Stimulated activated naive CD8-positive, alpha-beta T cell treated with anti-CD3 and anti-CD28 coated beads, Interleukin-15, Interleukin-2, amounts not matched to agents 100 U/mL and 50 U/mL, for 24 hours (primary cell): Measurements from ENCODE around the gene AOC1.
"Not testable (repeated sequence)": the region's sequence is repeated elsewhere in the genome, so short reads cannot be mapped to it uniquely, and the experiment has no call there.

ENCODE experiments used
- ATAC-seq: fragments of 150-1000 bp; cut with Tn5 transposase; one replicate; pipeline ENCODE4 v1.10.0; 2021
- DNase-seq: peaks from one replicate; pipeline ENCODE4 v3.0.0; 2021

The AOC1 gene

GRCh38 chr7:150897502-150898474 is 45.5 kb downstream of the AOC1 start:
- peak; percentile 90 for ATAC-seq
- DNase-seq, result peak; percentile 57

DNA sequence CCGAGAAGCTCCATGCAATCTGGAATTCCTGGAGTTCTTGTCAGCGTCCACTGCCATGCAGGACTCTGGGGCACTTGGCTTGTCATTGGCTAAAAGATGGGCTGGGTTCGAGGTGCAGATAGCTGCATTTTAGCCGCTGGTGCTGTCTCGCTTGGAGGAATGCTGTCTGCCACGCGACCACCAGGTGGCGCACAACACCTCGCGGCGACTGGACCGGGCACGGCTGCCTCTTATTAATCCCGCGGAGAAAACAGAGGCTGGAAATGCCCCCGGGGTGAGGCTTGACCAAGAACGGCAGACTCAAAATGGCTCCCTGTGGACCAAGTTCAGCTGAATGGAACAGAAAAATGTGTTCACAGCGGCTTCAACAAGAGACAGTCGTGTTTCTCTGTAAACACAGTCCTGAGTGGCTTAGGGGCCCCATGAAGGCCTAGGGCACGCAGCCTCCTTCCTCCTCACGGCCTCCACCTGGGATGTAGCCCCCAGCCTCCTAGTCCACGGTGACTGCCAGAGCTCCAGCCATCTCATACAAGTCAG is 46.2 kb downstream of the AOC1 start:
- ATAC-seq, result peak; percentile 70

GRCh38 chr7:150900675-150901074 is 48.4 kb downstream of the AOC1 start:
- DNase-seq, result no peak
- no peak for ATAC-seq

More for the DNA sequence above, 46.2 kb downstream of the AOC1 start:
- DNase-seq, result peak; percentile 83

DNA sequence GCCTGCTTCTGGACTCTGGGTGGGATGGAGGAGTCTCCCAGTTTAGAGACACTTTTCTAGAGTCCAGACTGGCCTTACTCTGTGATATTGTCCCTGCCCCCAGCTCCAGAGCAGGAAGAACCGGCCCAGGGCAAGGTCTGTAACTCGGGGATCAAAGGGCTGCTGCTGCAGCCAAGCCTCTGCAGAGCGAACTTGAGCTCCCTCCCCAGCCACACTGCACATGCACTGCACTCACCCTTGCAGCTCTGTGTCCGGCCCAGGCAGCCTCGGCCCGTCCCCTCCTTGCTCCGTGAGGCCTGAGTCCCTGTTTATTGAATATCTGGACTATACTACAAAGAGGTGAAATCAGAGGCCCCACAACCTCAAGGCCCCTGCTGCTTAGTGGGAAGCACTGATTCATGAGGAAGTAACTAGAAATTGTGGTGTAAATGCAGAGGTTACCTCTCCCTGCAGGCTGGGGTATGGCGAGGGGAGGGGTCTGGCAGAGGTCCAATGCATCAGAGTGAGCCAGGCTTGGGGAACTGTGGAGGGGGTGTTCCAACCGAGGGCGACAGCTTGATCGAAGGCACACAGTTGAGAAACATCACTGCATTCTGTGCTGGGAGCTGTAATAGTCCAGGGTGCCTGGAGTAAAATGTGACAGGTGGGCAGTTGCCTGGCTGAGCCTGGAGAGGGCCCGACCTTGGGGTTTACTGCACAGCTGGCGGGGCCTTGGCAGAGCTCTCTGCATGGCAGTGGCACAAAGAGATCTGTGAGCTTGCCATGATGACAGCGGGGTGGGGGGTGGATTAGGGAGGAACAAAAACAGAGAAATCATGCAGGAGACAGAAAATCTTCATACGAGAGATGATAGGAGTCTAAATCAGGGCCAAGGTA is 49.1 kb downstream of the AOC1 start:
- DNase-seq (no peak), ATAC-seq (no peak)

DNA sequence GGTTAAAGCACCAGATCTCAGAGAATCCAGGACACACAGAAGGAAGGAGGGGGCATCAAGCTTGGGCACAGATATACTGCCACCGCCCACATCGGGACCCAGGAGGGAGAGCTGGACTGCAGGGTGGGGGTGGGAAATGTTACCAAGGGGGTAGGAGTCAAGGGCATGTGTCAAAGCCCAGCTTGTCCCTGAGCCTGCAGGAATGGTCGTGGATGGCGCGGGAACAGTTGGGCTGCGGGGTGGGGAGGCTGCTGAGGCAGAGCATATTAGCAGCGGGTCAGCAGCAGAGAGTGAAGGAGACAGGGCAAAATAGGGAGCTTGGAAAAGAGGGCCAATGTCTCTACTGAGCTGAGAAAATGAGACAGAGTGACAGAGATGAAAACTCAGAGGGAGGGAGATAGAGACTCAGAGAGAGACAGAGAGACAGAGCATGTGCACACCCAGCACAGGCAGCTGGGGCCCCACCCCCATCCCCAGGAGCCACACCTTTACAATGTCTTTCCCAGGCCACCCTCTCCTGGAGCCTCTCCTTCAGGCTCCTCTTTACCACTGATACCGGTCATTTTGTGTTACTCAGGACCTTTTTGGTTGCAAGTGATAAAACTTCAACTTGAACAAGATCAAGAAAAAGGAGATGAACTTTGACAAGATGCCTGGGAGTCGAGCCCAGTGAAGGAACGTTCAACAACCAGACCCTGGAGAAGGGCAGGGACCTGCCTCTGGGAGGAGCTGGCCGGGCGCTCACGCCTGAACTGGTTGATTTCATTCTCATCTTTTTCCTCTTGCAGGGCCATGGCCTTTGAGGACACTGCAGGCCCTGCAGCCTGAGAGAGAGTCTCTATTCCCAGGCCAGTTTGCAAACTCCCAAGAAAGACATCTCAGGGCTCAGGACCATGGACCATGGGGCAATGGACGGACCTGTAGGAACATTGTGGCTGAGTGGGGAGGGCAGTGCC is 50.0 kb downstream of the AOC1 start:
- DNase-seq (no peak), ATAC-seq (no peak)

DNA sequence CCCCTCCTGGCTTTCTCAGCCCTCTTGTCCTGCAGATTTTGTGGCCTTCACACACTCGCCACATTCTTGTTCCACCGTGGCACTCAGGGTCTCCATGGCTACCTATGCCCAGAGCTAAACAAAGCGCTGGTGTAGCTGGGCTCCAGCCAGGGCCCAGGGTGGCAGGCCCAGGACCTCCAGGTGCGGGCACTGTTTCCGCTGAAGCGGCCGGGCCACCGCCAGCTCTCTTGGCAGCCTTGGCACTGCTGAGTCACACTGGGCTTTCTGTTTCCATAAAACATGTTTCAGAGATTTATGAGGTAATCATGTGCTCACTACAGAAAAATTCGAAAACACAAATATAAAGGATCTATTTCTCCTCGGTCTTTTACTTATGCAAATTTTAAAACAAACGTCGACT is 51.3 kb downstream of the AOC1 start:
- ATAC-seq, result peak; percentile 55
- no peak for DNase-seq

DNA sequence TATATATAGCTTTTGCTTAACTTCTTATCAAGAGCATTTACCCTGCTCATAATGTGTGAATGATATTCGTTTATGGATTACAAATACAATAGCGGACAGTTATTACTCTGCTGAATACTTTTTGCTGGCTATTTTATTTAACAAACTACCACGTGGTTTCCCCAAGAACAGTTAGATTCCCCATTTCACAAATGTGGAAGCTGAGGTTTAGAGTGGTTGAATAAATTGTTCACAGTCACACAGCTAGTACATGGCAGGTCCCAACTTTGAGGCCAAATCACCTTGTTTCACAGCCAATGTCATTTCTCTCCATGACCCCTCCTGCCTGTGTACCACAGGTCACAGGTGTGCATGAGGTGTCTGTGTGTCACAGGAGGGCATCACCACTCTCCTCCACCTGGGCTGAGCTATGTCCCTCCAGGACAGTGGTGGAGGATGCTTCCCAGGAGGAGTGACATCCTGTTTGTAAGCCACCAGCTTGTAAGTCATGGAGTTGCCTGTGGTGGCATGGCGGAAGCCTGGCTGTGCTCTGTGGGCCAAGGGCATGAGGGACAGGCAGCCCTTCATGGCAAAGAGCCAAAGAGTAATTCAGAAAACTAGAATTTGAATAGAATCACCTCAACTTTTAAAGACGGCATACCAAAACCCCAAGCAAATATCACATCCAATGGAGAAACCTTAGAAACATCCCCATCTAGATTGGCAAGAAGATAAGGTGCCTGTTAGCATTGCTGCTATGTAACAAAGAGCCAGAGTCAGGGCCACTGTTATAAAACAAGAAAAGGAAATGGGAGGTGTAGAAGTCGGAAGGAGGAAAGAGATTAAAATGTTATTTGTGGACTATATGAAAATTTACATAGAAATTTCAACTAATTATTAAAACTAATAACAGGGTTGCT is 51.9 kb downstream of the AOC1 start:
- ATAC-seq (no peak), DNase-seq (no peak)

DNA sequence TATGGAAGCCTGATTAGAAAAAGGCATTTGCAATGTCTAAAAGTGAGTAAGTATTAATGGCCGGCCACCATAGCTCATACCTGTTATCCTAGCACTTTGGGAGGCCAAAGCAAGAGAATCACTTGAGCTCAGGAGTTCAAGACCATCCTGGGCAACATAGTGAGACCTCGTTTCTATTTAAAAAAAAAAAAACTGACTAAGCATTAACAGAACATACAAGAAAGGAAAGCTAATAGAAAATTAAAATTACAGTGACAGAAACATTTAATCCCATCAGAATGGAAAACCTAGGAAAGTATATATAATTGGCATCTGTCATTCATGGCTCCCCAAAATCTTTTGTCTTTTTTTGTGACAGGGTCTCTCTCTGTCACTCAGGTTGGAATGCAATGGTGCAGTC is 55.9 kb downstream of the AOC1 start:
- DNase-seq (no peak), ATAC-seq (no peak)

DNA sequence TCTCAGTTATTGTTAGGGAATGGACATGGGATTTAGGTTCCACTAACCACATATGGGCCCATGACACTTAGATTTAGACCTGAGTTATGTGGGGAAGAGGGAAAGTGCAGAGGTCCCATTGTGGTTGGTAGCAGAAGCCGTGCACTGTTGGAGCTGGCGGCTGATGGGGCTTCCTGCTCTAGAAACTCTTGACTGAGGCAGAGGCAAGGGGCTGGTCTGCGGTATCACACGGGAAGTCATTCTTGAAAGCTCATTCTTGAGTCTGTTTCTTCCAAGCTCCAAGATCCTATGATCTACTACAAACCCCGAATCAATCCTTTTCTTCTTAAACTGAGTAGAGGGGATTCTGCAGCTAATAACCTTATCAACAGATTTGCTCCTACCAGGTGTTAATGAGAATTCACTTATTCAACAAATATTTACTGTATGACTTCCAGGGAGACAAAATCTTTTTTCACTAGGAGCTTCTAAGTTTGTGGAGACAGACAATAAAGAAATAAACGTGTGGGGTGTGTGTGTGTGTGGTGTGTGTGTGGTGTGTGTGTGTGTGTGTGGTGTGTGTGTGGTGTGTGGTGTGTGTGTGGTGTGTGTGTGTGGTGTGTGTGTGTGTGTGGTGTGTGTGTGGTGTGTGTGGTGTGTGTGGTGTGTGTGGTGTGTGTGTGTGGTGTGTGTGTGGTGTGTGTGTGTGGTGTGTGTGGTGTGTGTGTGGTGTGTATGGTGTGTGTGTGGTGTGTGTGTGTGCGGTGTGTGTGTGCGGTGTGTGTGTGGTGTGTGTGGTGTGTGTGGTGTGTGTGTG is 57.1 kb downstream of the AOC1 start:
- ATAC-seq (peak; percentile 56), DNase-seq (peak; percentile 37)

- not testable (repeated sequence) for ATAC-seq, DNase-seq
Observed at GRCh38 chr7:150910305-150910995, 58.1 kb downstream of the AOC1 start.

DNA sequence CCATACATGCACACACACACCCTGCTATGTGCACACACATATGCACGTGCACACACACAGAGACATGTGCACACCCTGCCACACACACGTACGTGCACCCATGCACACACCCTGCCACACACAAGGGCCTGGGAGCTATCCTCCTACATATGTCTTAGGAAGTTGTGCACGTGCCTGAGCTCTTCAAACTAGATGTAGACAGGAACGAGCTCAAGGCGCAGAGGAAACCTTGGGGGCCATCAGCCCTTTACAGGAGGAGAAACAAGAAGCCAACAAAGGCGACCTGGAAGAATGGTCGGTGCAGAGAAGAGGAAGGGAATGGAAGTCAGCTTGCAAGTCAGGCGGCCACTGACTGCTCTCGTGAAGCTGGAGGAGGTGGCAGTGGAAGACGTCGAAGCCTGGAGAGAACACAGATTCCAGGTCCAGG is 58.7 kb downstream of the AOC1 start:
- DNase-seq, result no peak
- no peak for ATAC-seq
